Stimulated activated CD8-positive, alpha-beta memory T cell treated with anti-CD3 and anti-CD28 coated beads, Interleukin-4, amount 100 ng/mL, for 1 hour (primary cell): Measurements from ENCODE around the gene GAK.

Experiments used
- DNase-seq, 2 donors: peaks; one replicate each; pipeline ENCODE4 v3.0.0-alpha.2; 2020; ENCODE audit warnings: low read depth in 2 of 2, low spot score in 1 of 2

The GAK gene

DNA sequence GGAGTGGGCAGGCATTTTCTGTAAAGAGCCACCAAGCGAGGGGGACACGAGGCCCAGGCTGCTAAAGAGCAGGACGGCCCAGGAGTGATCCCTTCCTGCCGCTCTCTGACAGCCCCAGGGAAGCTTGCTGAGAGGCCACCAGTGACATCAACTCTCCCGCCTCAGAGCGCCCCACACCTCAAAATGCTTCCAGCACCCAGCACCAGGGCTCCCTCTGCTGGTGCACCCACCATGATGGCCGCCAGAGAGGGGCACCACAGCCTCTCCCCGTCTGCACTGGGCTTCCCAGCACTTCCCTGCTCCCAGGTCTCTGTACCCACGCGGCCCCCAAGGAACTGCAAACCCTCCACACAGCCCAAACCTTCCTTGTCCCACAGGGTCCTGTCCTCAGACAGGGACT is 40.4 kb downstream of the GAK start:
- no peak for DNase-seq

DNA sequence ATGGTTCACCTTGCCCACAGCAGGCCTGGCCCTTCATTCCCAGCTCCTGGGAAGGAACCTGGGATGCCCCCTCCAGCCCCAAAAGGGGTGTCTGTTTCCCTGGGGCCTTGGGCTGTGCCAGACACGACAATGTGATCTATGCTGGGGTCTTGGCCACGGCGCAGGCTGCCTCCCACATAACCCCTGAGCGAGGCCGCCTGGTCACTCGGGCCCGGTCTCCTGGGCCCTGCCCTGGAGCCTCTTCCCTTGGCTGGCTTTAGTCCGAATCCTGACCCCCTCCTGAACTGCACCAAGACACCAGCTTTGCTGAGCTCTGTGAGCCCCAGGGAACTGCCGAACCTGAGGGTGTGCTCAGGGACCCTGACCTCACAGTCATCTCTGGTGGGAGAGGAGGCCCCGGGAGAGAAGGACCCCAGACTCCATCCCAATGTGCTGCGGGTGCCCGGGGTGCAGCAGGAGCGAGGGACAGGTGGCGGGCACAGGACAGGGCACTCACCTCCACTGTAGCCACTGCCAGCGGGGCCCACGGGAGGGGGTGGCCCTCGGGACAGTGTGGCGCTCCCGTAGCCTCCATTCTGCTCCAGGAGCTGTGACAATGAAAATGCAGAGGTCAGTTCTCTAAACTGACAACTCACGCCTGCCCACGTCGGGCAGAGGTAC is 42.0 kb downstream of the GAK start:
- no peak for DNase-seq

DNA sequence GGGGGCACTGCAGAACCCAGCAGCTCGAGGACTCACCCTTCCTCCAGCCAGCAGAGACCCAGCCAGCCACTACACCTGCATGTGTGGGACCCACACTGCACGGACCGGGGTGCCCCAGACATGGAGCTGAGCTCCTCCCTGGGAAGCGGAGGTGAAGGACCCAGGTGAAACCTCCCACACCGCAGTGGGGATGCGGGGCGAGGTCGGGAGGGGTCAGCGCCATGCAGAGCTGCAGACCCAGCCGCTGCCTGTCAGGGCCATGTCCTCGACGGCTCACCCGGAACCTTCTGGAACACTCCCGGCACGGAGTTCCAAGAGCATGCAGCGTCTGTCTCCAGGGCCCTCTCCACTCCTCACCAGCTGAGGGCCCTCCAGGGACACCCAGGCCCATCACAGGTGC is 42.6 kb downstream of the GAK start:
- no peak for DNase-seq

DNA sequence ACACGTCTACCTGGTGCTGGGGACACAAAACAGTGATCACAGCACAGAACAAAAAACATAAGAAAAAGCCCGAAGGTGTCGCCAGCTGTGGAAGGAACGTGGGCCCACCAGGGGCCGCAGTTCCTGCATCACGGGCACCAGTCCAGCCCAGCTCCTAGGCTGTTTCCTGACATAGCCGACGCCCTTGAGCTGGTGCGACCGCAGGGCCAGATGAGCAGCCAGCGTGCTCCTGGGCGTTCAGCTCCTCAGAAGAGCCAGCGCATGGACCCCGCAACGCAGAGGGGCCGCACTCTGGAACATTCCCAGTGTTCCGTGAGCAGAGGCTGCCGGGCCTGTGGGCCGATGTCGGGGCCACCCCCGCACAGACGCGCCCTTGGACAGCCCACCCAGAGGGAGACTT is 44.1 kb downstream of the GAK start:
- no peak for DNase-seq

DNA sequence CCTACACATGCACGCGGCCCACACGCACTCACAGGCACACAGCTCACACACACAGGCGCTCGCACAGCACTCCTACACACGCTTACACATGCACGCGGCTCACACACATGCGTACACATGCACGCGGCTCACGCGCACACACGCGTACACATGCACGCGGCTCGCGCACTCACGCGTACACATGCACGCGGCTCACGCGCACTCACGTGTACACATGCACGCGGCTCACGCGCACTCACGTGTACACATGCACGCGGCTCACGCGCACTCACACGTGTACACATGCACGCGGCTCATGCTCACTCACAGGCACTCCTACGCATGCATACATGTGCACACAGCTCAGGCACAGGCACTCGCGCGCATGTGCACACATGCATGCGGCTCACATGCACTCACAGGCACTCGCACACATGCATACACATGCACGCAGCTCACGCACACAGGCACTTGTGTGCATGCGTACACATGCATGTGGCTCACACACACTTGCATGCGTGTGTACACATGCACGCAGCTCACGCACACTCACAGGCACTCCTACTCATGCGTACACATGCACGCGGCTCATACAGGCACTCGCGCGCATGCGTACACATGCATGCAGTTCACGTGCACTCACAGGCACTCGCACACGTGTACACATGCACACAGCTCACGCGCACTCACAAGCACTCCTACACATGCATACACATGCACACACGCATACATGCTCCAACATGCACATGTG is 44.9 kb downstream of the GAK start:
- no peak for DNase-seq

DNA sequence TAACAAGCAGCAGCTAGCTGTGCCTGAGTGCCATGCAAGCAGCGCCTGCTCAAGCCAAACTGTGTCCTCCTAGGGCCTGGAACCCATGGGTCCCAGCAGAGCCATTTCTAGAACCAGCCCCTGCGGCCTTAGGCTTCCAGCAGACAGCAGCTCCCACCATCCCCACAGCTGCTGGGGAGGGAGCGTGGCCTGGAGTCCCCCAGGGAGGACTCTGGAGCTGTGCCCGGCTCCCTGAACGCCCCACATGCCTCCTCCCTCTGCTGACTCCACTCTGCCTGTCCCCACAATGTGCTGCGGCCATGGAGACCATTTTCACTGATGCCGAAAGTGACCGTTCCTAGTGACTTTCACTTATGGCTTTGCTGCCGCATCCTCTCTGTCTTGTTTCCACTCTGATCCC is 45.9 kb downstream of the GAK start:
- DNase-seq: no peak

DNA sequence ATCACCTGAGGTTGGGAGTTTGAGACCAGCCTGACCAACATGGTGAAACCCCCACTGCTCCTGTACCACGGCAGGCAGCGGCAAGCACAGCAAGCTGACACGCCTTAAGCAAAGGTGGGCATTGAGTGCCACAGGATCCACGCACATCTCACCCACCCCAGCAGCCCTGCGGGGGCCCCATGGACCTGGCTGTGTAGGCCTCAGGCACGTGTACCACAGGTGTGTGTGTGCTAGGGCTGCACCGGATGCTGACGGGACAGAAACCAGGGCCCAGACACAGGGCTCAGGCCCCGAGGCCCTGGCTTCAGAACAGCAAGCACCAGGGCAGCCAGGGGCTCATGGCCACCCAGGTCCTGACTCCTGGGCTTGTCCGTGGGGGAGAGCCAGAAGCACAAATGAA is 46.8 kb downstream of the GAK start:
- DNase-seq: no peak

DNA sequence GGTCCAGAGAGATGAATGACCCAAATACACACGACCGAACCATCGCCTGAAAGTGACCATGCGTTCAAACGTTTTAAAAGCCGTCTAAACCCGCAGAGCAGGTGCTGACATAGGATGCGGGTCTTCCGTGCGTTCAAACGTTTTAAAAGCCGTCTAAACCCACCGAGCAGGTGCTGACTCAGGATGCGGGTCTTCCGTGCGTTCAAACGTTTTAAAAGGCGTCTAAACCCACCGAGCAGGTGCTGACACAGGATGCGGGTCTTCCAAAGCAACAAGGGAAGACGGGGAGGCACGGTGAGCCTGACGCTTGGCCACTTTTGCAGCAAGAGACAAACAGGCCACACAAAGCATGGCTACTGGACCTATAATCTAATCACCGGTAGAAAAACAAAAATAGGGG is 47.2 kb downstream of the GAK start:
- DNase-seq: no peak

DNA sequence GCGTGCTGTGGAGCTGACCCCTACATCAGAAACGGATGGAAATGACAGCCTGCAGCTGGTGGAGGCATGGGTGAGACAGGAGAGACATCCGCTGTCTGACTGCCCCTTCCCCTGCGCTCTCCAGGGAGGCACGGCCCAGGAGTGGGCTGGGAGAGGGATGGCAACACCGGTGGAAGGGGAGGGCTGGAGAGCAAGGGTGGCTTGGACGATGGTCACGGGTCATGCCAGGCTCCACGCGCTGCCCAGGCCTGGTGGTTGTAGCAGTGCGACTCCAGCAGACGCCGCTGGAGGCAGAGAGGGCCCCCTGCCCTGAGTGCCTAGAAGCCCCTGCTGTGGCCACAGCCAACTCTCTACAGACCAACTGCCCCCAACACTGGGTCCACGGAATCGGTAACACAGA is 47.9 kb downstream of the GAK start:
- DNase-seq: no peak

DNA sequence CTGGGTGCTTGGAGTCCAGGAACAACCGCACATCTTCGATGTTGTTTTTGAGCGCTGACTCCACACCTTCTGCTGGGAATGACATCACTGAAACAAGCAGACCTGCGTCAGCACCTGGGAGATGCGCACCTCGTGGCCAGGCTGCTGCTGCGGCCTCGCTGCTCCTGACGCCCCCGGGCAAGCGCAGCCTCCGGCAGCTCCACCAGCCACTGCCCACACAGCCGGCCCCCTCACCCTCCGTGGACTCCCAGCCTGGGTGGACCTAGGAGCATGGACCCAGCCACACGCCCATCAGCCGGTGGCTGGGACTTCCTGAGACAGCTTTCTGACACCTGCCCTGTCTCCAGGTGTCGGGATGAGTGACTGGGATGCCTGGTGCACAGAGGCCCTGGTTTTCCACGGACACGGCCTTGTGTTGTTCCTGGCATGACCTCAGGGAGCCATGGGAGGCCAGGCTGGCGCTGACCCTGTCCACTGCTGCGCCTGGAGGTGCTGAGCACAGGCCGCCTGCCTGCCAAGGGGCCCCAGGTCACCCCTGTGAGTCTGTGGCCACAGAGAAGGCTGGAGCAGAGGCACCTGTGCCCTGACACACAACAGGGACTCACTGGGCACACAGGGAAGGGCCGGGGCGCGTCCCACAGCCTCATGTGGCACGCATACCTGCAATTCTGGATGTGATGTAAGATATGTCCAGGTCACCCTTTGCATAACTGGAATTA is 48.6 kb downstream of the GAK start:
- DNase-seq: no peak

DNA sequence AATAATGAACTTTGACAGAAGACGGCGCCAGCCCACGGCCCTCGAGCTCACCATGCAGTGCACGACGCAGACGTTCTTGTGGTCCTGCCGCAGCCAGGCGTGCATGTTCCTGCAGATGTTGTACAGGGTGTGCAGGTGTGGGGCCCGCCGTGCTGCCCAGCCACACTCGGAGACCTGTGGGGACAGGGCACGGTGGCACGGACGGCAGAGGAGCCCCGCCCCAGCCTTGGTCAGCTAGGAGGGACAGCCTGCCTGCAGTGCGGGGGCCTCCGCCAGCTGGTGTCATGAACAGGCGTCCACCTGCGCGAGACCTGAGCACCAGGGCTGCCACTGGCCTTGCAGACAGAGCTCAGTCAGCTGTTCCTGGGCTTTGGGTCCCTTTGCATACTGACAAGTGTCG is 49.5 kb downstream of the GAK start:
- no peak for DNase-seq

DNA sequence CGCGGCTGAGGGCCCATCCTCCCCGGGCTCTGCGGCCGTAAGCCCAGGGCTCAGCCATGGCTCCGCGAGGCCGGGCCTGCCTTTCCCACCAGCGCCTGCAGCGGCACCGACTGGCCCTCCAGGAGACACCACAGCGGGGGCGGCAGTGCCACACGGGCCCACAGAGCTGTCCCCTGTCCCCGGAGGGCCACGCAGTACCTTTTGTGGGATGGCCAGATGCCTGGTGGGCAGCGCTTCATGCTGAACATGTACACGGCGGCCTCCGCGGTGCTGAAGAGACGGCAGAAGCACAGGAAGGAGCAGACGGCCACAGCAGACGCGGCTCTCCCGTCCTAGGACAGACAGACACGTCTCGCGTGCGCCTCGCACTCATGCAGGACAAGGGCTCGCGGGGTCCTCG is 50.4 kb downstream of the GAK start:
- no peak for DNase-seq

DNA sequence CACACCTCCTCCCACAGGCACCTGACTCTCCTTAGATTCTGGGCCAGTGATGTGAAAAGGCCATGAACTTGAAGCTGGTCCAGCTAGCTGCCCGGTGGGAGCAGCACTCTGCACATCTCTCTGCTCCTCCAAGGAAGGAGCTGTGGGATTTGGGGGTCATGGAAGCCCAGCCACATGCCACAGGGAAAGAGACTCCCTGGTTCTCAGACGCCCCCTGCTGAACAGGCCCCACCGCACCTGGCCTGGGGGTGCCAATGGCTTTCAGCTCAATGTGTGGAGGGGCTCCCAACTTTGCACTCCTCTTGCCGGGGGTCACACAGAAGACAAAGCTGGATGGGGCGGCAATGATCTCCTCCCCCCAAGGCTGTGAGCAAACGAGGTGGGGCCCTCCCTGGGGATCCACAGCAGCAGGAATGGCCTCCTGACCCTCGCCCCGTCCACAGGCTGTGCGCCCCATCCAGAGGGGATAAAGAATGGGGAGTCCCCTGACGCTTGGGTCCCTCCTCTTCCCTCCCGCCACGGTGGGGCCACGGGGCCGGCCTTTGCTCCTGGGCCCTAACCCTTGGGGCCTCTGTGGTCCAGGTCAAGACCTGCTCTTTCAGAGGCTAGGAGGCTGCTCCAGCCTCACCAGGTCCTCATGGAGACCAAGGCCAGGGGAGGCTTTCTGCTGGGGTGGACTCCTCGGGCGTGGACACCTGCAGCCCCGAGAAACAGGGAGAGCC is 51.3 kb downstream of the GAK start:
- no peak for DNase-seq

DNA sequence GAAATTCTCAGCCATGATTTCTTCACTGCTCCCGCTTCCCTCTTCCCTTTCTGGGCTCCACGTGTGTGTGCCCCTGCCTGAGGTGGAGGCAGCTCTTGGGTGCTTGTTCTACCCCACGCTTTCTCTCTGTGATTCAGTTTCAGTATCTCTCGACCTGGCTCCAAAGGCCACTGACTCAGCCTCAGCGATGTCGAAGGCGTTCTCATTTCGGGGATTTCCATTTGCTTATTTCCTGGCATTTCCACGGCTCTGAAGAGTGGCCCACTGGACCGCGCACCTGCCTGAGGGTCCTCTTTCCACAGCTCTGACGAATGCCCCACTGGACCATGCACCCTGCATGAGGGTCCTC is 52.4 kb downstream of the GAK start:
- no peak for DNase-seq

DNA sequence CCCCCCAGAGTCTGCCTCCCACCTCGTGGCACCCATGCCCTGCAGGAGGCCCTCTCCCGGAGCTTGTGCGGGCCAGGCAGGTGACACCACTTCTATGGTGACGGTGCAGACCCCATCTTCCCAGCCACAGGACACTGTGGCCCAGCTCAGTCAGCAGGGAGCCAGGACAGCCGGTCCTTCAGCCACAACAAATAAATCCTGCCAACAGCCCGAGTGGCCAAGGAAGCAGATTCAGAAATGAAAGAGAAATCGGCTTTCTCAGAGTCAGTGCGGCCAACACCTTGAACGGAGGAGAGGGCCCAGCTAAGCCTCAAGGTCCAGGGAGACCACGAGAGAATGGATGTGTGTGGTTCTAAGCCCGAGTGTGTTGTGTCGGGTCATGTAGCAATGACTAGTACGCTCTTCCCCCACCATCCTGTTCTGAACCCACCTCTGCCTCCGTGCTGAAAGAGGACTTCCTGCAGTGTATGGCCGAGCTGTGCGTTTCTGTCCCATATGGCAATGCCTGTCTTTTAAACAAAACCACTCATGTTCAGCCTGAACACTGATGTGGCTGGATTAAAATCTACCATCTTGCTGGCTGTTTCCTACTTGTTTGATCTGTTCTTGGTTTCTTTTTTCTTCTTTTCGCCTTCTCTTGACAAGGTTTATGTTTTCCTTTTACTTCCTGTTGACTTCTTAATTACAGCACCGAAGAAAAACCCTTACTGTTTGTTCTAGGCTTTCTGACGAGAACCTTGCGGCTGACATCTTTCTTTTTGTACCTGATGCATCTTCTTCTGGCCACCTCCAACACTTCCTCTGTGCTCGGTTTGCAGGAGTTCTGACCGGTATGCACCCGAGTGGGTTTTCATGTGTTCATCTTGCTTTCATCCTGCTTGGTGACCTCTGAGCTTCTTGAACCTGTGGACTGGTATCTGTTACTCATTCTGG is 53.1 kb downstream of the GAK start:
- no peak for DNase-seq

DNA sequence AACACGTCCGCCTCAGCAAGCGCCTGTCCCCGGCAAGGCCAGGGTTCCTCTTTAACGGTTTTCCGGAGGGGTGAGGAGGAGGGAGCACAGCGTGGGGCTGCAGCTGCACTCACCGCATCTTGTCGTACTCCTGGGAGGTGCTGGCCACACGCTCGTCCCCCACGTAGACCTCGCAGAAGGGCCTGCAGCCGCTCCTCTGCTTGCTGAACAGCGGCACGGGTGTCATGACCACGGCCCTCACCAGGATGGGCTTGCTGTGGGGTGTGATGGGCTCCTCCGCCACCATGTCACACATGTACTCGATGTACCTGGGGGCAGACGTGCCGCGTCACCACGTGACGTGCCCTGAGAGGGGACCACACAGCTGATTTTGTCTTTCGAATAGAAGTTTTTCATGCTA is 54.6 kb downstream of the GAK start:
- no peak for DNase-seq

DNA sequence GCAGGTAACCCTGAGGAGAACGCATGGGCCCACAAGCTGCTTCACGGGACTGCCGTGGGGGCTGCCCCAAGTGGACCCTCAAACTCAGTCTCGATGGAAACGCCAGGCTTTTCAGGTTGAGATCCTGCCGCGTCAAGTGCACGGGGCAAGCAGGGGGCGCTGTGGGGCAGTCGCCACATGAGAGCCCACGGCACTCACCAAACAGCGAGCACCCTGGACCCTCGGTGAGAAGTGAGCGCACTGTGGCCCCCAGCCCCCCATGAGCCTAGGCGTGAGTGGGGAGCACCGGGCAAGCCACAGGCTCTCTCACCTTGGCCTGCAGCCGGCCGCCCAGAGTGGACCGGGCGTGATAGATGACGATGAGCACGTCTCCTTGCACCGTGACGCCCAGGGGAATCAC is 55.3 kb downstream of the GAK start:
- DNase-seq: no peak

DNA sequence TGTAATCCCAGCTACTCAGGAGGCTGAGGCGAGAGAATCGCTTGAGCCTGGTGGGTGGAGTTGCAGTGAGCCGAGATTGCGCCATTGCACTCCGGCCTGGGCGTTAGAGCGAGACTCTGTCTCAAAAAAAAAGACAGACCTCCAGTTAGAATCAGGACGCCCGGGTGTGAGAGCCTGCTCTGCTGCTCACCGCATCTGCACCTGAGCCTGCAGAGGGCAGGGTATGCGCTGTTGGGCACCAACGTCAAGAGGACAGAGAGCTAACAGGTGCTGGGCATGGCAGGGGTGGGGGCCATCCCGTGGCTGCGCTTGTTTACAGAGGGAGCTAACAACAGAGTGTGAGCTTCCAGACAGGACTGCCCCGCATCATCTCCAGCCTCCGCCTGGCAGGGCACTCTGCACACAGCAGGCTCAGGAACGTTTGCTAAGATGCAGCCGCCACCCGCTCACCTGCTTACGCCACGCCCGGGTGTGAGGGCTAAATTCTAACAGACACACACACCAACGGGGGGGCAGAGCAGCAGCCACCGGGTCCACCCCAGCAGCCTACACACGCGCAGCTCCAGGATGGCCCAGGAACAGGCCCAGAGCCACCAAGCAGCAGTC is 56.2 kb downstream of the GAK start:
- no peak for DNase-seq

DNA sequence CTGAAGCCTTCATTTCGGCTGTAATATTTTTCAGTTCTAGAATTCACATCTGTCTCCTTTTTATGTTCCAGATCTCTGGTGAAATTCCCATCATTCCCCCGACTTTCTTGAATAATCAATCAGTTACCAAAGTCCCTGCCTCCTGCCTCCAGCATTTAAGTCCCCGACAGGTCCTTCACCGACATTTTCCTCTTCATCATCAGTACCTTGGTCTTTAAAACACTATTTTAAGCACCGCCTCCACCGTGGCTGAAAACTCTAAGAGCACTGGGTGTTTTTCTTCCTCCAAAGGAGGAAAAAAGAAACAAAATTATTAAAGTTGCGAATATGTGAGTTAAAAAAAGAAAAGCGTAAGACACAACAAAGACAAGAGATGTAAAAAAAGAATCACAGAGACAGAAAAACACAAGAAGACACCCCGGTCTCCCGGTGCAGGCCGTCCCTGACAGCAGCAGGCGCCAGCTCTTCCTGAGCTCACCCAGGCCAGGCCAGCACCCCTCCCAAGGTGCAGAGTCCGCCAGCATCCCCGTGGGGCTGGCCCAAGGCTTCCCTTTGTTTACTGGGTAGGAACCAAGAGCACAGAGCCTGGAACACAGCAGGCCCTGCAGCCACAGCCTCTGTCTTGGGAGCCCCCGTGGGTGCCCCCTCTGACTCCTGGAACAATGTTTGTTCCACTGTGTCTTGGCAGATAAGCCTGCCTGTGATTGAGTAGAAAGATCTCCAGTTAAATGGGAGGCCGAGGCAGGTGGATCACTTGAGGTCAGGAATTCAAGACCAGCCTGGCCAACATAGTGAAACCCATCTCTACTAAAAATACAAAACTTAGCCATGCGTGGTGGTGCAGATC is 56.9 kb downstream of the GAK start:
- no peak for DNase-seq

DNA sequence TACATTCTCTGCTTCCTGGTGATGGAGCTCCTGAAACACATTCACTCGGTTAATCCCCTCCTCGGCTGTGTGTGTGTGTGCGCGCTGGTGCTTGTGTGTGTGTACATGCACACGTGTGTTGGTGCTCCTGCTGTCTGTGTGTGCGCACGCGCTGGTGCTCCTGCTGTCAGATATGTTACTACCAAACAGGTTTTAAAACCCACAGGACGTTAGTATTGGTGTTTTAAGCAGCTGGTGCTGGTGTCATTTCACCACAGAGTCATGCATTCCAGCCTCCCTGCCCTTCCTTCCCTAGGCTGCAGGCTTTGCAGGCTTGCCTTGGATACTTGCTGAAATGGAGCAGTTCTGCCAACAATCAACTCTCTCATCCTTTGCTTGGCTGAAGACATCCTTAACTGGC is 58.1 kb downstream of the GAK start:
- no peak for DNase-seq
